ENCODE results near the gene WDSUB1.

The WDSUB1 gene

DNA sequence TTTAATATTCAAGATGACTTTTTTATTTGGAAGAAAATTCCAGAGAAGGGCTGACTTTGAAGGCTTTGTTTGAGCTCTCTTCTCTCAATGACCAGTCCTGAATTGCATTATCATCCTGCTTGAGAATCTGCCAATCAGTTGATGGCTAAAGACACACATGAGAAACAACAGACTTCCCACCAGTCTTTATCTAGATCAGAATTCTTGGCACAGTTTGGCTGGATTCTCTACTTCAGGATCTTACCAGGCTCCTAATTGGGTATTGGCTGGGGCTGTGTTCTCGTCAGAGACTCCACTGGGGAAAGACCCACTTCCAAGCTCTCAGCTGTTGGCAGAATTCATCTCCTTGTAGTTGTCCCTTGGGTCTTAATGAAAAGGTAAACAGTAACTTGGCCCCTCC, 86.0 kb downstream of the WDSUB1 start:
- no peak overlapping the region for H3K4me3 ChIP-seq (ENCODE audit: low read length)
- H3K9ac ChIP-seq (ENCODE audit: low read depth, low read length) = no peak overlapping the region
- H3K4me1 ChIP-seq (ENCODE audit: insufficient read depth, low read length) = no peaks in the 10 kb centered on the region
- no peaks in the 10 kb centered on the region for H3K9me3 ChIP-seq (ENCODE audit: insufficient read depth, low read depth, low read length)
- H3K36me3 ChIP-seq (ENCODE audit: insufficient read depth, low read depth, low read length) = no peaks in the 10 kb centered on the region
- no peaks in the 10 kb centered on the region for H3K27me3 ChIP-seq (ENCODE audit: insufficient read depth, low read length)
- no peak overlapping the region for H3K27ac ChIP-seq (ENCODE audit: low read length)

DNA sequence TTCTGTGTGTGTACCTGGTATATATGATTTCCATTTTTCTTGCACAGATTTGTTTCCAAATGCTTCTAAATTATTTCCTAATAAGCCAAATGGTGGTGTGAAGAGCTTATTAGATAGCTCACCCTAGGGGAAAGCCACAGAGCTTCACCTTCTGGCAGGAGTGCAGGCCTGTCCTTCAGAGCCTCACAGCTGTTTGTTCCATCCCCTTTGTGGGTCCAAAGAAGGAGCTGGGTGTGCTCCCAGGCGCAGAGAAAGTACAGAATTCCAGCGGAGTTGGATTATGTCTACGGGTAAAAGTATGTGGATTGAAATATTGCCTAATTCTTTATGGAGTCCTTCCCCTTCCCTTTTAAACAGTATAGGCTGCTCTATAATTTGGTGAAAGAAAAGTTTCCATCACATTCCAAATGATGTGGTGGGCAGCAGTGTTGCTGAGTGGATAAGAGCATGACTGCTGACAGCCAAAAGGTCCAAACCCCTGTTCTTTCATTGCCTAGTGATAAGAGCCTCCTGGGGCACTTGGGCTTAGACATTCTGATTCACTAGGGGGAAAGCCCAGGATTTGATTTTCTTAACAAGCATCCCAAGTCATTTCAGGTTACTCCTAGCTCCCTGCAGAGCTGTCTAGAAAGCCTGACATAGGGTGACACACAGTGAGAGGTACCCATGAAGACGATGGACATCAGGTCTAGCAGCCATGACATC, 86.6 kb downstream of the WDSUB1 start:
- Histone ChIP-seq H3K36me3 (ENCODE audit: insufficient read depth, low read depth, low read length) (no peaks in the 10 kb centered on the region), H3K27ac (ENCODE audit: low read length) (no peak overlapping the region), H3K4me3 (ENCODE audit: low read length) (no peak overlapping the region), H3K9me3 (ENCODE audit: insufficient read depth, low read depth, low read length) (no peaks in the 10 kb centered on the region), H3K27me3 (ENCODE audit: insufficient read depth, low read length) (no peaks in the 10 kb centered on the region), H3K9ac (ENCODE audit: low read depth, low read length) (no peak overlapping the region), H3K4me1 (ENCODE audit: insufficient read depth, low read length) (no peaks in the 10 kb centered on the region)

DNA sequence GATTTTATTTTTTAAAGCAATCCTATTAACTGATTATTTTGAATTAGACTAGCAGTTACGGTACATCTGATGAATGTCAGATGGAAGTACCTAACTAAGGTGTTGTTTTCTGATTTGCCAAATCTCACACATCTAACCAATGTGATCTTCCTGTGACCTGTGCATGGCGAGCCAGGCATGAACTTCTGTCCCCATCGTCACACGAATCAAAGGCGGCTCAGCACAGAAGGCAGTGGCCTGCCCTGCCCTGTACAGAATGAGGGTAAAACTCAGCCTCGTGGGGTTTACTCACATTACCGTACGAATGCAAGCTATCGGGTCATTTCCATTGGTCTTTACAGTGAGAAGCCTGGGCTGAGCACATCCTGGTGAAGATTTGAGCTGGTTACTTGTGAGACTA, 87.3 kb downstream of the WDSUB1 start:
- H3K4me3 ChIP-seq (ENCODE audit: low read length) = no peak overlapping the region
- no peak overlapping the region for H3K27ac ChIP-seq (ENCODE audit: low read length)
- H3K27me3 ChIP-seq (ENCODE audit: insufficient read depth, low read length) = no peaks in the 10 kb centered on the region
- H3K9me3 ChIP-seq (ENCODE audit: insufficient read depth, low read depth, low read length) = no peaks in the 10 kb centered on the region
- H3K9ac ChIP-seq (ENCODE audit: low read depth, low read length) = no peak overlapping the region
- H3K36me3 ChIP-seq (ENCODE audit: insufficient read depth, low read depth, low read length) = no peaks in the 10 kb centered on the region
- no peaks in the 10 kb centered on the region for H3K4me1 ChIP-seq (ENCODE audit: insufficient read depth, low read length)

DNA sequence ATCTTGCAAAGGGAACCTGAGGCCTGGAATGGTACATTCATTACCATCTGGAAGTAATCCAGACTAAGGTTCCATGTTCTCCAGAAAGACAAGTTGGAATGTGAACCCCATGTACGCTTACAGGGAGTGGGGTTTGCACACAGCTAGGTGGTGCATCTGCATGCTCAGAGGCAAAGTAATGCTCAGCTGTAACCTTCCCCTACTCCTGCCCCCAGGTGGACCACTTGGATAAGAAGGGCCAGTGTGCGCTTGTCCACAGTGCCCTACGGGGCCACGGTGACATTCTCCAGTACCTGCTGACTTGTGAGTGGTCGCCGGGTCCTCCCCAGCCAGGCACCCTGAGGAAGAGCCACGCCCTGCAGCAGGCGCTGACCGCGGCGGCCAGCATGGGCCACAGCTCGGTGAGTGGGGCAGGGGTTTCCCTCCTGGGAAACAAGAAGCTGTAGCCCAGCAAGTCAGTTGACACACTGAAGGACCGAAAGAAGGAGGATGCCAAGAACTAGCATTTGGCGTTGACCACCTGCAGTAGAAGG, 90.0 kb downstream of the WDSUB1 start:
- Histone ChIP-seq H3K36me3 (ENCODE audit: insufficient read depth, low read depth, low read length) (no peaks in the 10 kb centered on the region), H3K4me3 (ENCODE audit: low read length) (no peak overlapping the region), H3K27me3 (ENCODE audit: insufficient read depth, low read length) (no peaks in the 10 kb centered on the region), H3K4me1 (ENCODE audit: insufficient read depth, low read length) (no peaks in the 10 kb centered on the region), H3K9me3 (ENCODE audit: insufficient read depth, low read depth, low read length) (no peaks in the 10 kb centered on the region), H3K9ac (ENCODE audit: low read depth, low read length) (no peak overlapping the region), H3K27ac (ENCODE audit: low read length) (no peak overlapping the region)

DNA sequence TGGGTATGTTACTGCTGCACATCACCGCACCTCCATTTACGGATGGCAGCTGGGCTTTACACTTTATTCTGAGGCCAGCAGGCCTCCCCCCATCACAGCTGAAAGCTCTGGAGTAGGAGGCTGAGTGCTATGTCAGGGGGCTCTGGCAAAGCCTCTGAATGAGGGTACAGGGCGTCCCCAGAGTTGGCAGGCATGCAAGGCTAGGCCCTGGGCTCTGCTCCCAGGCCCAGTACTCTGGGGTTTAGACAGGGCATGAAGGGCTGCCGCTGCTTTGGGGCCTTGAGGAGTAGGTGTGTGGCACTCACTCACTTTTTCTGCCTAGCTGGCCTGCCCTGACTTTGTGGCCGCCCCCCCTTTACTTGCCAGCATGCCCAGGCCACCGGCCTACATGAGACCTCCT, 90.8 kb downstream of the WDSUB1 start:
- no peak overlapping the region for H3K9ac ChIP-seq (ENCODE audit: low read depth, low read length)
- H3K4me3 ChIP-seq (ENCODE audit: low read length) = no peak overlapping the region
- no peaks in the 10 kb centered on the region for H3K27me3 ChIP-seq (ENCODE audit: insufficient read depth, low read length)
- no peak overlapping the region for H3K27ac ChIP-seq (ENCODE audit: low read length)
- no peaks in the 10 kb centered on the region for H3K9me3 ChIP-seq (ENCODE audit: insufficient read depth, low read depth, low read length)
- H3K36me3 ChIP-seq (ENCODE audit: insufficient read depth, low read depth, low read length) = no peaks in the 10 kb centered on the region
- no peaks in the 10 kb centered on the region for H3K4me1 ChIP-seq (ENCODE audit: insufficient read depth, low read length)

DNA sequence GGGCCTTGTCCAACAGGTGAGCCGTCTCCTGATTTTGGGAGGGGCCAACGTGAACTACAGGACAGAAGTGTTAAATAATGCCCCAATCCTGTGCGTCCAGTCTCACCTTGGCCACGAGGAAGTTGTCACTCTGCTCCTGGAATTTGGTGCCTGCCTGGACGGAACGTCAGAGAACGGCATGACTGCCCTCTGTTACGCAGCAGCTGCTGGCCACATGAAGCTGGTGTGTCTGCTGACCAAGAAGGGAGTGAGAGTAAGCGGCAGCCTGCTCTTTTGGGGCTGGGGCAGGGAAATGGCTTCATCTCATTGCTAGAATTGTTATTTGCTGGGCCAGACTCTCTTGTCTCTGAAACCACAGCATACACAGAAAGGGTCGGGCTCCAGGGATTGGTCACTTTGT, 92.3 kb downstream of the WDSUB1 start:
- Histone ChIP-seq H3K9ac (ENCODE audit: low read depth, low read length) (no peak overlapping the region), H3K36me3 (ENCODE audit: insufficient read depth, low read depth, low read length) (no peaks in the 10 kb centered on the region), H3K4me1 (ENCODE audit: insufficient read depth, low read length) (no peaks in the 10 kb centered on the region), H3K4me3 (ENCODE audit: low read length) (no peak overlapping the region), H3K27me3 (ENCODE audit: insufficient read depth, low read length) (no peaks in the 10 kb centered on the region), H3K27ac (ENCODE audit: low read length) (no peak overlapping the region), H3K9me3 (ENCODE audit: insufficient read depth, low read depth, low read length) (no peaks in the 10 kb centered on the region)

DNA sequence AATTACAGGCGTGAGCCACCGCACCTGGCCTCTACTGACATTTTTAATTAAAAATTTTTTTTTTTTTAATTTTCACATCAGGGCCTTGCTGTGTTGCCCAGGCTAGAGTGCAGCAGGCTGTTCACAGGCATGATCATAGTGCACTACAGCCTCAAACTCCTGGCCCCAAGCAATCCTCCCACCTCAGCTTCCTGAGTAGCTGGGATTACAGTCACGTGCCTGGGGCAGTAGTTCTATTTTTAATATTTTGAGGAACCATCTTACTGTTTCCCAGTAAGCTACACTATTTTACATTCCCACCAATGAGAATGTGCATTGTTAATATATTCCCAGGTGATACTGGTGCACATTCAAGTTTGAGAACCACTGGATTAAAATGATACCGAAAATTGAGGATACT, 92.7 kb downstream of the WDSUB1 start:
- no peak overlapping the region for H3K27ac ChIP-seq (ENCODE audit: low read length)
- H3K9ac ChIP-seq (ENCODE audit: low read depth, low read length) = no peak overlapping the region
- H3K27me3 ChIP-seq (ENCODE audit: insufficient read depth, low read length) = no peaks in the 10 kb centered on the region
- no peaks in the 10 kb centered on the region for H3K36me3 ChIP-seq (ENCODE audit: insufficient read depth, low read depth, low read length)
- no peaks in the 10 kb centered on the region for H3K4me1 ChIP-seq (ENCODE audit: insufficient read depth, low read length)
- H3K9me3 ChIP-seq (ENCODE audit: insufficient read depth, low read depth, low read length) = no peaks in the 10 kb centered on the region
- H3K4me3 ChIP-seq (ENCODE audit: low read length) = no peak overlapping the region

DNA sequence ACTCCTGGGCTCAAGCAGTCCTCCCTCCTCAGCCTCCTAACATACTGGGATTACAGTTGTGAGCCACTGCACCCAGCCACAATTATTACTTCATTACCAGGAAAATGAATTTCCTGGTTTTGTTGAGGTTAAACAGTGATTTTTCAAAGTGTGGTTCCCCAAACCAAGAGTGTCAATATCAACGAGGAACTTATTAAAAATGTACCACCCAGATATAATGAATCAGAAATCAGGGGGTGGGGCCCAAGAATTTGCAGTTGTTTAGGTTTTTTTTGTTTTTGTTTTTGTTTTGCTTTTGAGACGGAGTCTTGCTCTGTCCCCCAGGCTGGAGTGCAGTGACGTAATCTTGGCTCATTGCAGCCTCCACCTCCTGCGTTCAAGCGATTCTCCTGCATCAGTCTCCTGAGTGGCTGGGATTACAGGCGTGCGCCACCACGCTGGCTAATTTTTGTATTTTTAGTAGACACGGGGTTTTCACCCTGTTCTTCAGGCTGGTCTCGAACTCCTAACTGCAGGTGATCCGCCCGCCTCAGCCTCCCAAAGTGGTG, 94.1 kb downstream of the WDSUB1 start:
- no peak overlapping the region for H3K9ac ChIP-seq (ENCODE audit: low read depth, low read length)
- H3K4me1 ChIP-seq (ENCODE audit: insufficient read depth, low read length) = no peaks in the 10 kb centered on the region
- H3K27ac ChIP-seq (ENCODE audit: low read length) = no peak overlapping the region
- H3K9me3 ChIP-seq (ENCODE audit: insufficient read depth, low read depth, low read length) = no peaks in the 10 kb centered on the region
- H3K4me3 ChIP-seq (ENCODE audit: low read length) = no peak overlapping the region
- H3K36me3 ChIP-seq (ENCODE audit: insufficient read depth, low read depth, low read length) = no peaks in the 10 kb centered on the region
- H3K27me3 ChIP-seq (ENCODE audit: insufficient read depth, low read length) = no peaks in the 10 kb centered on the region

DNA sequence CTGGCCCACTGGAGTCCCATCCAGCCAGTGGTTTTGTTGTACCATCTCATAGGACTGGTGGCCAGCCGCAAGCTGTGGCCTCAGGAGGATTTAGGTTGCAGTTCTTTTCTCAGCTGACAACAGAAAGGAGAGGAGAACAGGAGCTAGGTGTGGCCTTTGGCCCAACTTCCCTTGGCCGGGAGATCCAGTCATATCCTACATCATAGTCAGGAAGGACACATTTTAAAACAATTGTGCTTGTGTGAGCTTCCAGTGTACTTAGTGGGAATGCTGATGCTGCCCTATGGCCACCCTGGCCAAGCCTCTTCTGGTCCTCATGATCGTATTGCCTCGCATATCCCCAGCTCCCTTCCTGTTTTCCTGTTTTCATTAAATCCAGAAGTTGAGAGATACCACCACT, 98.1 kb downstream of the WDSUB1 start:
- Histone ChIP-seq H3K27ac (ENCODE audit: low read length) (no peak overlapping the region), H3K4me1 (ENCODE audit: insufficient read depth, low read length) (no peaks in the 10 kb centered on the region), H3K9me3 (ENCODE audit: insufficient read depth, low read depth, low read length) (no peaks in the 10 kb centered on the region), H3K27me3 (ENCODE audit: insufficient read depth, low read length) (no peaks in the 10 kb centered on the region), H3K9ac (ENCODE audit: low read depth, low read length) (no peak overlapping the region), H3K4me3 (ENCODE audit: low read length) (no peak overlapping the region), H3K36me3 (ENCODE audit: insufficient read depth, low read depth, low read length) (no peaks in the 10 kb centered on the region; the same call in 1 of the 2 replicates)

DNA sequence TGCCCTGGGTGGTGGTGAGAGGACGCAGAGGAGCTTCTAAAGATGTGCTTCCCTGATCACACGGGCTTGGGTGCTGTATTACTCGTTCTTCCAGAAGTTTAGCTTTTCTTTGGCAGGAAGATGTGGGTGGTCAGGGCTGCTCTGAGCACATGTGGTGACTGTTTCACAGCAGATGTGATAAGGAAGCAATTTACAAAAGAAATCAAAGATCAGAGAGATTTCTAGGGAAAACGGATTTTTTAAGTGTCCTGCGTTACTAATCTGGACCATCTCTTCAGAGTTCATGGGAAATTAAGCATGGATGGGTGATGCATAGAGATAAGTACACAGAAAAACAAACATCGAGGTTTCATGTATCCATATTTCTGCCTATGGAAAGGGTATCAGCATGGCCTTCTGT, 99.4 kb downstream of the WDSUB1 start:
- no peak overlapping the region for H3K4me3 ChIP-seq (ENCODE audit: low read length)
- H3K36me3 ChIP-seq (ENCODE audit: insufficient read depth, low read depth, low read length) = no peaks in the 10 kb centered on the region; the same call in 1 of the 2 replicates
- no peak overlapping the region for H3K27ac ChIP-seq (ENCODE audit: low read length)

DNA sequence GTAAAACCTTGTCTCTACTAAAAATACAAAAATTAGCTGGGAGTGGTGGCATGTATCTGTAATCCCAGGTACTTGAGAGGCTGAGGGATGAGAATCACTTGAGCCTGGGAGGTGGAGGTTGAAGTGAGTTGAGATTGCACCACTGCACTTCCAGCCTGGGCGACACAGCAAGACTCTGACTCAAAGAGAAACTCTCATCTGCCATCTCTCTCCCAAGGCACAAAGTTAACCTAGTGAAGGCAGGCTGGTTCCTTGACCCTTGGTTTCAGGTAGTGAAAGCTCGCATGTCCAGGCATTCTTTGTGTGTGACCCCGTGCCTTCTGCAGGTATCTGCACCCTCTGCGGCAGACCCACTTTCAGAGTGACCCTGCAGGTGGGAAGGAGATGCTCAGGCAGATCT, 100.0 kb downstream of the WDSUB1 start:
- Histone ChIP-seq H3K9ac (ENCODE audit: low read depth, low read length) (no peak overlapping the region), H3K36me3 (ENCODE audit: insufficient read depth, low read depth, low read length) (no peaks in the 10 kb centered on the region; the same call in 1 of the 2 replicates), H3K4me1 (ENCODE audit: insufficient read depth, low read length) (no peaks in the 10 kb centered on the region), H3K27ac (ENCODE audit: low read length) (no peak overlapping the region), H3K4me3 (ENCODE audit: low read length) (no peak overlapping the region), H3K27me3 (ENCODE audit: insufficient read depth, low read length) (no peaks in the 10 kb centered on the region), H3K9me3 (ENCODE audit: insufficient read depth, low read depth, low read length) (no peaks in the 10 kb centered on the region)

More for the DNA sequence above, 99.4 kb downstream of the WDSUB1 start:
- Histone ChIP-seq H3K9ac (ENCODE audit: low read depth, low read length) (no peak overlapping the region), H3K27me3 (ENCODE audit: insufficient read depth, low read length) (no peaks in the 10 kb centered on the region), H3K4me1 (ENCODE audit: insufficient read depth, low read length) (no peaks in the 10 kb centered on the region), H3K9me3 (ENCODE audit: insufficient read depth, low read depth, low read length) (no peaks in the 10 kb centered on the region)
